ENCODE data around the gene LRMDA.

GRCh38 chr10:75497997-75498883 lies 66.8 kb downstream of the LRMDA start:
- no peak for TF ChIP-seq CTCF (IDR thresholded peaks at IDR 0.05; ENCODE audit: borderline replicate concordance, extremely low read depth, low read length, poor library complexity, severe bottlenecking)
- no peak for TF ChIP-seq EZH2 (IDR thresholded peaks at IDR 0.05; ENCODE audit: borderline replicate concordance, low read depth, low read length, severe bottlenecking)

All from DND-41 (cell line).